ENCODE results near the gene KRTAP10-11. TPM values are rescaled to one million over a fixed set of nuclear protein-coding genes. Genes with fewer than 3 reads are reported as not detected.

Gene KRTAP10-11
- total RNA-seq, 1 donor from 2014 or later: not detected

GRCh38 chr21:44615911-44616590 lies 30.2 kb upstream of the KRTAP10-11 start:
- DNase-seq: no peak
- no peak for TF ChIP-seq CTCF (IDR thresholded peaks at IDR 0.05; ENCODE audit: partially characterized antibody, unreplicated experiment)
- Mint-ChIP-seq H3K9me3 (ENCODE audit: unreplicated experiment) (peaks cover 21% of the 10 kb centered on the region), H3K4me3 (ENCODE audit: unreplicated experiment) (no peak overlapping the region), H3K27ac (ENCODE audit: unreplicated experiment) (peak overlapping the region; percentile 31), H3K36me3 (ENCODE audit: unreplicated experiment) (peaks cover 27% of the 10 kb centered on the region), H3K27me3 (ENCODE audit: unreplicated experiment) (peaks cover 9% of the 10 kb centered on the region), H3K4me1 (ENCODE audit: low read depth, unreplicated experiment) (peaks cover 10% of the 10 kb centered on the region)

GRCh38 chr21:44616591-44616926 lies 29.7 kb upstream of the KRTAP10-11 start:
- H3K4me3 Mint-ChIP-seq (ENCODE audit: unreplicated experiment): no peak overlapping the region
- DNase-seq: no peak
- peaks cover 9% of the 10 kb centered on the region for H3K27me3 Mint-ChIP-seq (ENCODE audit: unreplicated experiment)
- no peak for TF ChIP-seq CTCF (IDR thresholded peaks at IDR 0.05; ENCODE audit: partially characterized antibody, unreplicated experiment)
- H3K27ac Mint-ChIP-seq (ENCODE audit: unreplicated experiment): peak overlapping the region; percentile 78
- H3K9me3 Mint-ChIP-seq (ENCODE audit: unreplicated experiment): peaks cover 19% of the 10 kb centered on the region
- peaks cover 22% of the 10 kb centered on the region for H3K36me3 Mint-ChIP-seq (ENCODE audit: unreplicated experiment)
- H3K4me1 Mint-ChIP-seq (ENCODE audit: low read depth, unreplicated experiment): peaks cover 10% of the 10 kb centered on the region

GRCh38 chr21:44617071-44617501 lies 29.1 kb upstream of the KRTAP10-11 start:
- H3K36me3 Mint-ChIP-seq (ENCODE audit: unreplicated experiment): peaks cover 20% of the 10 kb centered on the region
- H3K27me3 Mint-ChIP-seq (ENCODE audit: unreplicated experiment): peaks cover 9% of the 10 kb centered on the region
- peaks cover 10% of the 10 kb centered on the region for H3K4me1 Mint-ChIP-seq (ENCODE audit: low read depth, unreplicated experiment)
- H3K9me3 Mint-ChIP-seq (ENCODE audit: unreplicated experiment): peaks cover 19% of the 10 kb centered on the region
- TF ChIP-seq CTCF (IDR thresholded peaks at IDR 0.05; ENCODE audit: partially characterized antibody, unreplicated experiment): no peak
- peak; percentile 49 for DNase-seq
- H3K27ac Mint-ChIP-seq (ENCODE audit: unreplicated experiment): peak overlapping the region; percentile 78
- H3K4me3 Mint-ChIP-seq (ENCODE audit: unreplicated experiment): peak overlapping the region; percentile 63

GRCh38 chr21:44618504-44618903 lies 27.7 kb upstream of the KRTAP10-11 start:
- Mint-ChIP-seq H3K36me3 (ENCODE audit: unreplicated experiment) (peaks cover 29% of the 10 kb centered on the region), H3K4me1 (ENCODE audit: low read depth, unreplicated experiment) (peaks cover 10% of the 10 kb centered on the region), H3K9me3 (ENCODE audit: unreplicated experiment) (peaks cover 13% of the 10 kb centered on the region), H3K27ac (ENCODE audit: unreplicated experiment) (no peak overlapping the region), H3K4me3 (ENCODE audit: unreplicated experiment) (no peak overlapping the region), H3K27me3 (ENCODE audit: unreplicated experiment) (peaks cover 9% of the 10 kb centered on the region)
- no peak for DNase-seq
- TF ChIP-seq CTCF (IDR thresholded peaks at IDR 0.05; ENCODE audit: partially characterized antibody, unreplicated experiment): no peak

- H3K4me1 Mint-ChIP-seq (ENCODE audit: low read depth, unreplicated experiment): peaks cover 10% of the 10 kb centered on the region
- no peak overlapping the region for H3K4me3 Mint-ChIP-seq (ENCODE audit: unreplicated experiment)
- no peak overlapping the region for H3K27ac Mint-ChIP-seq (ENCODE audit: unreplicated experiment)
- DNase-seq: no peak
- H3K9me3 Mint-ChIP-seq (ENCODE audit: unreplicated experiment): peaks cover 11% of the 10 kb centered on the region
- no peak for TF ChIP-seq CTCF (IDR thresholded peaks at IDR 0.05; ENCODE audit: partially characterized antibody, unreplicated experiment)
- H3K36me3 Mint-ChIP-seq (ENCODE audit: unreplicated experiment): peaks cover 33% of the 10 kb centered on the region
- peaks cover 9% of the 10 kb centered on the region for H3K27me3 Mint-ChIP-seq (ENCODE audit: unreplicated experiment)
These were observed 27.3 kb upstream of the KRTAP10-11 start for GRCh38 chr21:44618909-44619308.
